ENCODE data around the gene CTNNAL1. TPM values are rescaled to one million over a fixed set of nuclear protein-coding genes. Genes with fewer than 3 reads are reported as not detected.
A peak's percentile ranks its signal among the peaks of the same experiment; 100 is the strongest.
"Not testable (repeated sequence)": the region's sequence is repeated elsewhere in the genome, so short reads cannot be mapped to it uniquely, and the experiment has no call there.

CTNNAL1 gene
- total RNA-seq, 2 donors from 2014 or later = 22.4 to 30.2 TPM

- intact Hi-C loops (cut with DNase I) = no loop called here
- no peaks in the 10 kb centered on the region for H3K36me3 ChIP-seq
These were observed 109.7 kb downstream of the CTNNAL1 start for GRCh38 chr9:108903420-108904103.

GRCh38 chr9:108900176-108900575, 113.1 kb downstream of the CTNNAL1 start:
- Histone ChIP-seq H3K36me3 (peaks cover 7% of the 10 kb centered on the region), H3K9me3 (no peaks in the 10 kb centered on the region), H3K4me3 (no peak overlapping the region), H3K4me1 (no peaks in the 10 kb centered on the region), H3K9ac (ENCODE audit: low read depth in 2 of 2, low read length in 2 of 2) (no peak overlapping the region), H3K27ac (no peak overlapping the region), H3K27me3 (no peaks in the 10 kb centered on the region)
- no peak for TF ChIP-seq CTCF (IDR thresholded peaks at IDR 0.05)
- intact Hi-C loops (cut with DNase I) = no loop called here
- no peak for DNase-seq

More at GRCh38 chr9:108903420-108904103, 109.7 kb downstream of the CTNNAL1 start:
- Histone ChIP-seq H3K27me3 (no peaks in the 10 kb centered on the region), H3K4me3 (no peak overlapping the region), H3K4me1 (no peaks in the 10 kb centered on the region), H3K9ac (ENCODE audit: low read depth in 2 of 2, low read length in 2 of 2) (no peak overlapping the region), H3K9me3 (no peaks in the 10 kb centered on the region), H3K27ac (no peak overlapping the region)
- no peak for DNase-seq
- TF ChIP-seq CTCF (IDR thresholded peaks at IDR 0.05) = no peak

GRCh38 chr9:108899023-108899695, 114.1 kb downstream of the CTNNAL1 start:
- H3K9me3 ChIP-seq; H3K9ac ChIP-seq (ENCODE audit: low read depth in 2 of 2, low read length in 2 of 2); H3K27ac ChIP-seq; H3K27me3 ChIP-seq; H3K36me3 ChIP-seq; DNase-seq; intact Hi-C loops (cut with DNase I); H3K4me3 ChIP-seq; H3K4me1 ChIP-seq: not testable (repeated sequence)

- no peak for TF ChIP-seq CTCF (IDR thresholded peaks at IDR 0.05)
- DNase-seq = no peak
- peaks cover 7% of the 10 kb centered on the region for H3K36me3 ChIP-seq
- no peaks in the 10 kb centered on the region for H3K4me1 ChIP-seq
- intact Hi-C loops (cut with DNase I) = no loop called here
- H3K9me3 ChIP-seq = no peaks in the 10 kb centered on the region
- H3K4me3 ChIP-seq = no peak overlapping the region
- H3K9ac ChIP-seq (ENCODE audit: low read depth in 2 of 2, low read length in 2 of 2) = no peak overlapping the region
- H3K27ac ChIP-seq = no peak overlapping the region
- H3K27me3 ChIP-seq = no peaks in the 10 kb centered on the region
These were observed 115.8 kb downstream of the CTNNAL1 start for GRCh38 chr9:108897324-108898096.

GRCh38 chr9:108894225-108894997, 118.9 kb downstream of the CTNNAL1 start:
- intact Hi-C loops (cut with DNase I) = no loop called here
- Histone ChIP-seq H3K9ac (ENCODE audit: low read depth in 2 of 2, low read length in 2 of 2) (no peak overlapping the region), H3K4me3 (no peak overlapping the region), H3K36me3 (peaks cover 7% of the 10 kb centered on the region), H3K4me1 (no peaks in the 10 kb centered on the region), H3K9me3 (no peaks in the 10 kb centered on the region), H3K27me3 (no peaks in the 10 kb centered on the region), H3K27ac (no peak overlapping the region)
- no peak for TF ChIP-seq CTCF (IDR thresholded peaks at IDR 0.05)
- no peak for DNase-seq

Small RNA genes within 50 kb of the gene (microRNA-seq; reads per million reads assigned to microRNA genes)
- gene MIR32 = 69.5 reads per million, percentile 49 among the genes with 10 or more reads in this experiment

Other genes with a start within 250 kb of the CTNNAL1 start
- not detected for gene ACTL7B, start 157.5 kb downstream of the CTNNAL1 start, total RNA-seq
- gene ACTL7A, start 151.2 kb downstream of the CTNNAL1 start, total RNA-seq = not detected
- 10 to 100 TPM; 11.8 to 21.6 TPM for gene ELP1, start 79.4 kb downstream of the CTNNAL1 start, total RNA-seq
- gene ABITRAM, start 79.1 kb downstream of the CTNNAL1 start, total RNA-seq = 10 to 100 TPM; 15.3 to 15.7 TPM
- 10 to 100 TPM; 25.1 to 39.7 TPM for gene TMEM245, start 106.4 kb upstream of the CTNNAL1 start, total RNA-seq
- gene FRRS1L, start 153.8 kb upstream of the CTNNAL1 start, total RNA-seq = 1 to 10 TPM in 1 of 2 donors, under 1 TPM in 1; 0.12 to 1.8 TPM